ENCODE results near the gene CLN3.
"Not testable (repeated sequence)": the region's sequence is repeated elsewhere in the genome, so short reads cannot be mapped to it uniquely, and the experiment has no call there.

Gene CLN3

GRCh38 chr16:28513484-28514181 lies 21.8 kb upstream of the CLN3 start:
- no peak for DNase-seq

- DNase-seq: no peak
Measured at GRCh38 chr16:28511801-28512789, 20.2 kb upstream of the CLN3 start.

GRCh38 chr16:28511031-28511430 lies 19.2 kb upstream of the CLN3 start:
- DNase-seq: no peak

- DNase-seq: no peak
Measured at GRCh38 chr16:28505489-28506137, 13.7 kb upstream of the CLN3 start.

GRCh38 chr16:28504707-28505404 lies 13.0 kb upstream of the CLN3 start:
- DNase-seq: no peak

GRCh38 chr16:28503470-28504259 lies 11.8 kb upstream of the CLN3 start:
- no peak for DNase-seq

GRCh38 chr16:28502290-28502689 lies 10.4 kb upstream of the CLN3 start:
- no peak for DNase-seq

GRCh38 chr16:28501258-28502232 lies 9.7 kb upstream of the CLN3 start:
- DNase-seq: no peak

- DNase-seq: not testable (repeated sequence)
Measured at GRCh38 chr16:28500476-28501180, 8.8 kb upstream of the CLN3 start.

GRCh38 chr16:28499854-28500253 lies 8.0 kb upstream of the CLN3 start:
- DNase-seq: no peak

- no peak for DNase-seq
Measured at GRCh38 chr16:28498666-28499381, 7.0 kb upstream of the CLN3 start.

- DNase-seq: no peak
Measured at GRCh38 chr16:28497861-28498599, 6.2 kb upstream of the CLN3 start.

GRCh38 chr16:28497386-28497785 lies 5.5 kb upstream of the CLN3 start:
- DNase-seq: no peak

- DNase-seq: no peak
Measured at GRCh38 chr16:28496844-28497243, 5.0 kb upstream of the CLN3 start.

- DNase-seq: no peak
Measured at GRCh38 chr16:28495795-28496749, 4.2 kb upstream of the CLN3 start.

- no peak for DNase-seq
Measured at GRCh38 chr16:28495098-28495793, 3.4 kb upstream of the CLN3 start.

Data from NCI-H187 treated with DMSO at 0.1 percent for 48 hours (cell line).